Measurements from ENCODE around the gene SPRYD7.

SPRYD7 gene

DNA sequence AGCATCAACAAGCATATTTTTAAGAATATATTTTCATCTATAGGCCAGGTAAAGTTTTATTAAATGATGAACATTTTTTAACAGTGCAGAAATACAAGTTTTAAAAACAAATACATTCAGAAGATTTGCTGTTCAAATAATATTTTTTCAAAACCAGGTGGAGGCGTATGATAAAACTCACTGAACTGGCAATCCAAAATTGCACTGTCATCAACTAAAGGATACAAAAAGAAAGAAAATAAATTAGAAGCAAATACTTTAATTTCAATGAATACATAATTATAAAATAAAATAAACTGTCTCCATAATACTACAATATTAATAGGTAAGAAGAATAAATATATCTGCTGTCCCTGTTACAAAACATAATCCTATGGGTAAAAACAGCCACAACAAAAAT lies 21.2 kb downstream of the SPRYD7 start:
- in situ Hi-C loops (cut with HindIII; ENCODE audit: low sequenced_read_pairs) = no loop called here
- no peak for DNase-seq (ENCODE audit: low read depth)
- no peak overlapping the region for H3K4me3 ChIP-seq (ENCODE audit: low read depth, low read length)
- TF ChIP-seq, protein P1, sequence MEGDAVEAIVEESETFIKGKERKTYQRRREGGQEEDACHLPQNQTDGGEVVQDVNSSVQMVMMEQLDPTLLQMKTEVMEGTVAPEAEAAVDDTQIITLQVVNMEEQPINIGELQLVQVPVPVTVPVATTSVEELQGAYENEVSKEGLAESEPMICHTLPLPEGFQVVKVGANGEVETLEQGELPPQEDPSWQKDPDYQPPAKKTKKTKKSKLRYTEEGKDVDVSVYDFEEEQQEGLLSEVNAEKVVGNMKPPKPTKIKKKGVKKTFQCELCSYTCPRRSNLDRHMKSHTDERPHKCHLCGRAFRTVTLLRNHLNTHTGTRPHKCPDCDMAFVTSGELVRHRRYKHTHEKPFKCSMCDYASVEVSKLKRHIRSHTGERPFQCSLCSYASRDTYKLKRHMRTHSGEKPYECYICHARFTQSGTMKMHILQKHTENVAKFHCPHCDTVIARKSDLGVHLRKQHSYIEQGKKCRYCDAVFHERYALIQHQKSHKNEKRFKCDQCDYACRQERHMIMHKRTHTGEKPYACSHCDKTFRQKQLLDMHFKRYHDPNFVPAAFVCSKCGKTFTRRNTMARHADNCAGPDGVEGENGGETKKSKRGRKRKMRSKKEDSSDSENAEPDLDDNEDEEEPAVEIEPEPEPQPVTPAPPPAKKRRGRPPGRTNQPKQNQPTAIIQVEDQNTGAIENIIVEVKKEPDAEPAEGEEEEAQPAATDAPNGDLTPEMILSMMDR (IDR thresholded peaks at IDR 0.05; ENCODE audit: low read depth, low read length, missing control alignments) = no peak

DNA sequence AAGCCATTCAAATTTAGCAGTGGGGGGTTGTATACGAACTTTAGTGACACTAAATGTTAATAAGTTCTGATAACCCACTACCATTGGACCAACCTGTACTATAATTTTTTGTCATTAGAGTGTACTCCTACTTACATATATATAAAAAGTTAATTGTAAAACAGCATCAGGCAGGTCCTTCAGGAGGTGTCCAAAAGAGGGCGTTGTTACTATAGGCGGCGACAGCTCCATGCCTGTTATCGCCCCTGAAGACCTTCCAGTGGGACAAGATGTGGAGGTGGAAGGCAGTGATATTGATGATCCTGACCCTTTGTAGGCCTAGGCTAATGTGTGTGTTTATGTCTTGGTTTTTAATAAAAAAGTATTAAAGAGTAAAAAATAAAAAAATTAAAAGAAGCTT lies 27.5 kb downstream of the SPRYD7 start:
- in situ Hi-C loops (cut with HindIII; ENCODE audit: low sequenced_read_pairs) = no loop called here
- DNase-seq (ENCODE audit: low read depth) = no peak
- TF ChIP-seq, protein P1 (IDR thresholded peaks at IDR 0.05; ENCODE audit: low read depth, low read length, missing control alignments) = no peak
- no peak overlapping the region for H3K4me3 ChIP-seq (ENCODE audit: low read depth, low read length)

DNA sequence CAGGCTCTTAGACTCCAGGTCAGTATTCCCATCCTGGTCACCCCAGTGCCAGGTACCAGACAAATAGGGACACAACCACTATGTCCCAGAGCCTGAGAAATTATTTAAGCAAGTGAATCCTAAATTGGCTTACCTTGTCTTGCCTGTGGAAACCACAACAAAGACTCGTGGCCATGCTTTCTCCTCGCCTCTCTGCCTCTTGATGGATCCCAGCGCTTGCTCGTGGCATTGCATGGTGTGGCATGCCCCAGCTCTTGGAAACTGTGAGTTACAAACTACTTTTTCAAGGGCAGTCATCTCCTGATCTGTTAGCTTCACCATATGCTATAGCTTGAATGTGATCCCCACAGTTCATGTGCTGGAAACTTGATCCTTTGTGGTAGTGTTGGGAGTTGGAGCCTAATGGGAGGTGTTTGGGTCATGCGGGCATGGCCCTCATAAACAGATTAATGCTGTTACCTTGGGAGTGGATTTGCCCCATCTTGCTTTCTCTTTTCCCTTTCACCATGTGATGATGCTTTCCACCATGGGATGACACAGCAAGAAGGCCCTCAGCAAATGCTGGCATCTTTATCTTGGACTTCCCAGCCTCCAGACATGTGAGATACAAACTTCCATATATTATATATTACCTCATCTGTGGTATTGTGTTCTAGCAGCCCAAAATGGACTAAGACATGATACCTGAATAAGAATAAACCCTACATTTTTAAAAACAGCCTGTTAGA lies 31.2 kb downstream of the SPRYD7 start:
- in situ Hi-C loops (cut with HindIII; ENCODE audit: low sequenced_read_pairs) = no loop called here
- H3K4me3 ChIP-seq (ENCODE audit: low read depth, low read length) = no peak overlapping the region
- no peak for DNase-seq (ENCODE audit: low read depth)
- TF ChIP-seq, protein P1 (IDR thresholded peaks at IDR 0.05; ENCODE audit: low read depth, low read length, missing control alignments) = no peak

DNA sequence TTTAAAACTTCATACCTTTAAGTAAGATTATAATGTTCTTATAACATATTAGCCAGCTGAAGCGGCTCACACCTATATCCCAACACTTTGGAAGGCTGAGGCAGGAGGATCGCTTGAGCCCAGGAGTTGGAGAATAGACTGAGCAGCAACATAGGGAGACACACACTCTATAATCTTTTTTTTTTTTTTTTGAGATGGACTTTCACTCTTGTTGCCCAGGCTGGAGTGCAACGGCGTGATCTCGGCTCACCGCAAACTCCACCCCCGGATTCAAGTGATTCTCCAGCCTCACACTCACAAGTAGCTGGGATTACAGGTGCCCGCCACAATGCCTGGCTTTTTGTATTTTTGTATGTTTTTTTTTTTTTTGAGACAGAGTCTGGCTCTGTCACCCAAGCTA lies 37.3 kb downstream of the SPRYD7 start:
- DNase-seq (ENCODE audit: low read depth) = no peak
- no peak overlapping the region for H3K4me3 ChIP-seq (ENCODE audit: low read depth, low read length)
- in situ Hi-C loops (cut with HindIII; ENCODE audit: low sequenced_read_pairs) = no loop called here
- TF ChIP-seq, protein P1 (IDR thresholded peaks at IDR 0.05; ENCODE audit: low read depth, low read length, missing control alignments) = no peak

DNA sequence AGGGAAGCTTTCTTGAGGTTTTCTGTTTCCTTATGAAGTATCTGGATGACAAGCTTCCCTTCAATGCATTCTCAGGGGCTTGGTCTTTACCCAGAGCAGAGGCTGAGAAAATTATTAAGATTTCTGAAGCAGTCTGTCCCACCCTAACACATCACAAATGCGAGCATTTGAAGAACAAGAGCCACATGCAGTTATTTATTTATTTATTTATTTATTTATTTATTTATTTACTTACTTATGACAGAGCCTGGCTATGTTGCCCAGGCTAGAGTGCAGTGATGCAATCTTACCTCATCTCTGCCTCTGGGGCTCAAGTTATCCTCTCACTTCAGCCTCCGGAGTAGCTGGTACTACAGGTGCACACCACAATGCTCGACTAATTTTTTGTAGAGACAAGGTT lies 38.4 kb downstream of the SPRYD7 start:
- H3K4me3 ChIP-seq (ENCODE audit: low read depth, low read length) = no peak overlapping the region
- TF ChIP-seq, protein P1 (IDR thresholded peaks at IDR 0.05; ENCODE audit: low read depth, low read length, missing control alignments) = no peak
- in situ Hi-C loops (cut with HindIII; ENCODE audit: low sequenced_read_pairs) = no loop called here
- DNase-seq (ENCODE audit: low read depth) = no peak

DNA sequence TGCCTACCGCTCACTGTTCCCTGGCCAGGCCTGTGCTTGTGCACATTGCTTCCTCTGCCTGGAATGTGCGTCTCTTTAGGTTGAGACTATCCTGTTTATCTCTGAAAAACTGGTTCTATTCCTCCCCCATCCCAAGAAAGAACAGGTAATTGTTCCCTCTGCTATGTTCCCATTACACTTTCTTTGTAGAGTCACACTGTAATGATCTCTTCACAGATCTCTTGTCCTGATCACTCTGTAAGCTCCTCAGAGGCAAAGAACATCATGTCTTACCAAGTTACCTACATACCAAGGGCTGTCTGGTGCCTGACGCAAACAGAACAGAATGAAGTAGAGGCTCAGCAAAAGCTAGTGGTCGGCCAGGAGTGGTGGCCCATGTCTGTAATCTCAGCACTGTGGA lies 40.3 kb downstream of the SPRYD7 start:
- DNase-seq (ENCODE audit: low read depth) = no peak
- in situ Hi-C loops (cut with HindIII; ENCODE audit: low sequenced_read_pairs) = no loop called here
- TF ChIP-seq, protein P1 (IDR thresholded peaks at IDR 0.05; ENCODE audit: low read depth, low read length, missing control alignments) = no peak
- no peak overlapping the region for H3K4me3 ChIP-seq (ENCODE audit: low read depth, low read length)

Measured in astrocyte of the cerebellum (primary cell).